Mesothelial cell of epicardium (in vitro differentiated cells): ENCODE measurements around the gene GADD45G. TPM values are rescaled to one million over a fixed set of nuclear protein-coding genes. Genes with fewer than 3 reads are reported as not detected.

Experiments
- DNase-seq, 2 experiments: peaks; one replicate each; pipeline ENCODE4 v3.0.0; 2021; ENCODE audit warnings: low spot score in 2 of 2; ENCODE audit not compliant: unreplicated experiment in 2 of 2
- H3K27ac Mint-ChIP-seq: 2 replicates; pipeline ENCODE4 v1.8.0; 2021; ENCODE audit warnings: mixed read lengths
- H3K27me3 Mint-ChIP-seq: 2 replicates; pipeline ENCODE4 v1.8.0; 2021; ENCODE audit warnings: low read depth, mixed read lengths
- H3K36me3 Mint-ChIP-seq: 2 replicates; pipeline ENCODE4 v1.8.0; 2021; ENCODE audit warnings: mixed read lengths
- H3K4me1 Mint-ChIP-seq: 2 replicates; pipeline ENCODE4 v1.8.0; 2021; ENCODE audit warnings: mixed read lengths
- H3K4me3 Mint-ChIP-seq: 2 replicates; pipeline ENCODE4 v1.8.0; 2021; ENCODE audit warnings: mild to moderate bottlenecking, moderate library complexity, mixed read lengths
- H3K9me3 Mint-ChIP-seq: 2 replicates; pipeline ENCODE4 v1.8.0; 2021; ENCODE audit warnings: mixed read lengths
- total RNA-seq: library from RNA; stranded (reverse); gene quantifications from 3 replicates; pipeline ENCODE4 v1.2.1, GENCODE V29; 2021
- TF ChIP-seq, protein P1 (sequence below): fragments of 200-600 bp; sonication (generic); IDR thresholded peaks from one replicate; pipeline ENCODE4 v1.5.0; 2021; ENCODE audit warnings: antibody characterized with exemption; ENCODE audit not compliant: unreplicated experiment

GADD45G gene
- total RNA-seq, 1 donor from 2014 or later = 1.8 TPM

DNA sequence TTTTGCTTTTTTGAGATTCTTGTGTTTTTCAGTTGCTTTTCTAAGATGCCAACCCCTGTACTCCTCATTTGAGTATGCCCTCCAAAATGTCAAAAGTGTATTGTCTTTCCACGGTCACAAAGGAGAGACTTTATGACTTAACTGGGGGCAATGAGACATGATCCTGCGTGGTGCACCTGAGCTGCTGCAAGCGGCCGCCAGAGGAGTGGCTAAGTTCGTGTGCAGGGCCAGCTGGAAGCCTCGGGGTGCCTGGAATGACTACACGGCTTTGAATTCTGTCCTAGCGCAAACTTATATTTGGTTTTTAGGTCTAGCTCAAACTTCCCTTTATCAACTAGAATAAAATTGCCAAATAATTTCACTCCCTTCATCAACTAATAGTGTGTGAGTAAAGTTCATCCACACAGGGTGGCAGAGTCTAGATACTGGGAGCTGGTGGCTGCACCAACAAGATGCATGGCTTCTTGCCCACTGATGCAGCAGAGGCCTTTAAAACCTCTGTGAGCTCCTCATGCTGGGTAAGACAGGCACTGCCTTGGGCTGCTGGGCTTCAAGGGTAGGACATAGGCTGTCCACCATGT is 4.7 kb downstream of the GADD45G start:
- no peaks in the 10 kb centered on the region for H3K36me3 Mint-ChIP-seq
- no peak overlapping the region for H3K4me3 Mint-ChIP-seq
- peaks cover 2% of the 10 kb centered on the region for H3K27me3 Mint-ChIP-seq
- H3K9me3 Mint-ChIP-seq = peaks cover 5% of the 10 kb centered on the region
- H3K4me1 Mint-ChIP-seq = peaks cover 20% of the 10 kb centered on the region
- TF ChIP-seq, protein P1, sequence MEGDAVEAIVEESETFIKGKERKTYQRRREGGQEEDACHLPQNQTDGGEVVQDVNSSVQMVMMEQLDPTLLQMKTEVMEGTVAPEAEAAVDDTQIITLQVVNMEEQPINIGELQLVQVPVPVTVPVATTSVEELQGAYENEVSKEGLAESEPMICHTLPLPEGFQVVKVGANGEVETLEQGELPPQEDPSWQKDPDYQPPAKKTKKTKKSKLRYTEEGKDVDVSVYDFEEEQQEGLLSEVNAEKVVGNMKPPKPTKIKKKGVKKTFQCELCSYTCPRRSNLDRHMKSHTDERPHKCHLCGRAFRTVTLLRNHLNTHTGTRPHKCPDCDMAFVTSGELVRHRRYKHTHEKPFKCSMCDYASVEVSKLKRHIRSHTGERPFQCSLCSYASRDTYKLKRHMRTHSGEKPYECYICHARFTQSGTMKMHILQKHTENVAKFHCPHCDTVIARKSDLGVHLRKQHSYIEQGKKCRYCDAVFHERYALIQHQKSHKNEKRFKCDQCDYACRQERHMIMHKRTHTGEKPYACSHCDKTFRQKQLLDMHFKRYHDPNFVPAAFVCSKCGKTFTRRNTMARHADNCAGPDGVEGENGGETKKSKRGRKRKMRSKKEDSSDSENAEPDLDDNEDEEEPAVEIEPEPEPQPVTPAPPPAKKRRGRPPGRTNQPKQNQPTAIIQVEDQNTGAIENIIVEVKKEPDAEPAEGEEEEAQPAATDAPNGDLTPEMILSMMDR = no peak
- H3K27ac Mint-ChIP-seq = no peak overlapping the region
- DNase-seq = no peak

DNA sequence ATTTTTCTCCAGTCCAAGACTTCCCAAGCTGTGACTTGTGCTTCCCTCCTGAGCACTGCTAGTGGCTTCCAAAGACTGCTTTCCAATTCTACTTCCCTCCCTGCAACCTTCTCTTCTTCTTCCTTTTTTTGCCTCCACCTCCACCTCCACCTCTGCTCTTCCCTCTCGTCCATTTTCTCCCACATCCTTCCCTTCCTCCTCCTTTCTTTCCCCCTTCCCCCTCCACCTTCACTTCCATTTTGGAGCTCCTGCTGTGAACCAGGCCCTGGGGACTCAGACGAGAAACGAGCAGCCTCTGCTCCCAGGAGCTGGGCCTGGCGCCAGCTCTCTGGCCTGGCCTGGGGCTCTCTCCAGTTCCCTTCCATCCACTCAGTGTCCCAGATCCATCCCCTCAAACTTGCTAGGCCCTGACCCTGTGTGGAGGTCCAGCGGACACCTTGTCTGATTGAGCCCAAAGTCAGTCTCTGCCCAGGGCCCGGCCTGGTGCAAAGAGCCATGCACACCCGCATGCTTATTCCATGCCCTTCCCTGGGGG is 5.6 kb downstream of the GADD45G start:
- DNase-seq = no peak
- TF ChIP-seq, protein P1 = no peak
- Mint-ChIP-seq H3K27ac (no peak overlapping the region), H3K9me3 (peaks cover 5% of the 10 kb centered on the region), H3K4me1 (peaks cover 16% of the 10 kb centered on the region), H3K36me3 (no peaks in the 10 kb centered on the region), H3K4me3 (no peak overlapping the region), H3K27me3 (no peaks in the 10 kb centered on the region)

DNA sequence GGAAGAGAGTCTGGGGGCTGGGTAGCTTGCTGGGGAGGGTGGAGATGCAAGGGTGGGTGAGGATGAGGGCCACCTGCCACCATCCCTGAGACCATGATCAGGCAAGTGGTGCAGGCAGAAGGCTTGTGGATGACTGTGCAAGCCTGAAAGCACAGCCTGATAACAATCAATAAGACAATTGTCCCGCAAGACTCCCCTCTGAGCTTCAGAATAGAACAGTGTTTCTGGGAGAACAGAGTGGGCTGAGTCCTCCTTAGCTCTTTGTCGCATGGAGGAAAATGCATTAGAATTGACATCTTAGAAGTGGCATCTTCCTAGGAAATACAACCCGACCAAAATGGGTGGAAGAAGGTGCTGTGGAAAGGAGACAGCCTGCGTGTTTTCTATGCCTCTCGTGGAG is 6.6 kb downstream of the GADD45G start:
- Mint-ChIP-seq H3K36me3 (no peaks in the 10 kb centered on the region), H3K27ac (no peak overlapping the region), H3K27me3 (no peaks in the 10 kb centered on the region), H3K9me3 (peaks cover 5% of the 10 kb centered on the region), H3K4me1 (peaks cover 10% of the 10 kb centered on the region), H3K4me3 (no peak overlapping the region)
- TF ChIP-seq, protein P1 = no peak
- no peak for DNase-seq

DNA sequence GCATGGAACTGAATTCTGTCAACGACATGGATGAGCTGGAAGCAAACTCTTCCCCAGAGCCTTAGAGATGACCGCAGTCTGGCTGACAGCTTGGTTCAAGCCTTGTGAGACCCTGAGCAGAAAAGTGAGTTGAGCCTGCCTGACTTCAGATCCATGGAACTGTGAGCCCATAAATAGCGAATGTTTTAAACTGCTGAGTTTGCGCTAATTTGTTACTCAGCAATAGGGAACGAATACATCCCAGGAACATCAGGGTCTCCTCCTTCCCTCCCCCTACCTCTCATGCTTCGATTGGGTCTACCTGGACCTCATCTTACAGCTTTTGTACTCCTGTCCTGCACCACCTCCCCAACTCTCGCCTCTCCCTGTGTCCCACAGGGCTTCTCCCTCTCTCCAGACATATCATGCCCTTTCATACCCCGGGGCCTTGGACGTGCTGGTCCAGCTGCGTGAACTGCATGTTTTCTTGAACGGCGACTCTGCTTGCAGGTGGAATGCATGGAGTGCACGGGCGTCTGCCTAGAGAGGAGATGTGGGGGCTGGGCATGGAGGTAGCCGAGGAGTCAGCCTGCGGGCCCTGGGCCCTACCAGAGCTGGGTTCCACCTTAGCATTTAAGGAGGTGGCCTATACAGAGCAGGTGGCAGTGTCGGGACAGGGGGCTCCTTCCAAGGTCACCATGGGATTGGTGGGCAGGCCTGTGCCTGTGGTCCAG is 7.9 kb downstream of the GADD45G start:
- Mint-ChIP-seq H3K4me1 (no peaks in the 10 kb centered on the region), H3K36me3 (no peaks in the 10 kb centered on the region), H3K4me3 (no peak overlapping the region), H3K9me3 (peaks cover 5% of the 10 kb centered on the region), H3K27me3 (no peaks in the 10 kb centered on the region), H3K27ac (no peak overlapping the region)
- no peak for DNase-seq
- TF ChIP-seq, protein P1 = no peak

- Mint-ChIP-seq H3K36me3 (no peaks in the 10 kb centered on the region), H3K4me1 (no peaks in the 10 kb centered on the region), H3K27me3 (no peaks in the 10 kb centered on the region), H3K4me3 (no peak overlapping the region), H3K9me3 (peaks cover 5% of the 10 kb centered on the region), H3K27ac (no peak overlapping the region)
- no peak for DNase-seq
- TF ChIP-seq, protein P1 = no peak
Observed at GRCh38 chr9:89613912-89614892, 9.4 kb downstream of the GADD45G start.
